ENCODE data around the gene ZNHIT2.
A peak's percentile ranks its signal among the peaks of the same experiment; 100 is the strongest.

- TF ChIP-seq CTCF (IDR thresholded peaks at IDR 0.05 in 2 of 3, conservative IDR thresholded peaks at IDR 0.05 in 1 of 3; ENCODE audit: control insufficient read depth in 2 of 3, extremely low read depth in 1 of 3, insufficient read depth in 1 of 3, low read depth in 3 of 3, low read length in 3 of 3) (no peak), E2F8 (IDR thresholded peaks at IDR 0.05; ENCODE audit: low read depth, partially characterized antibody) (no peak), TAF1 (IDR thresholded peaks at IDR 0.05; ENCODE audit: borderline replicate concordance, low read depth, low read length) (0 out of 2 replicates have a peak, but pooled peaks have one; percentile 21), FOXK2 (IDR thresholded peaks at IDR 0.05) (no peak), ETV6 (conservative IDR thresholded peaks at IDR 0.05 in 1 of 2, IDR thresholded peaks at IDR 0.05 in 1 of 2; ENCODE audit: borderline replicate concordance in 1 of 2, low read depth in 1 of 2) (no peak)
These were observed 18.2 kb upstream of the ZNHIT2 start for GRCh38 chr11:65135633-65136145.

Data from GM12878 (cell line).